ENCODE measurements around the gene HCFC2.

DNA sequence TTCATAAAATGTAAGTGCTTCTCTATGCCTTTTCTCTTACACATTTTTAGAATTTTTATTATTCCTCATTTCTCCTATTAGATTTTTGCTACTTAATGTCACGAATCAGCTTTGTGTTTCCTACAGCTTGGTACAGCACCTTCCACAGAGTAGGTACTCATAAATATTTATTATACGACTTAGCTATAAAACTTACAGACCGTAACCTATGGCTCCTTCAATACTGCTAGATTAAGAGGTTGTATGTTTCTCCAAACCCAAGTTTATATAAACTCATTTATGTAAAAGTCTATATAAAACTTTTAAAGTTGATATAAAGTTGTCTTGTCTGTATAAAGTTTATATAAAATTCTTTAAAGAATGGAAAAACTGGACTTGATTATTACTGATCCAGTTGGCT lies 62.2 kb downstream of the HCFC2 start:
- no peak for TF ChIP-seq POLR2A (IDR thresholded peaks at IDR 0.05)
- no peak for TF ChIP-seq CTCF (IDR thresholded peaks at IDR 0.05 in 8 of 11, conservative IDR thresholded peaks at IDR 0.05 in 3 of 11)
